SK-N-SH treated with all-trans-retinoic acid at 6 μM for 48 hours (cell line): ENCODE results near the gene BBOF1.
A peak's percentile ranks its signal among the peaks of the same experiment; 100 is the strongest.

ENCODE experiments used
- ATAC-seq: fragments of 200-7000 bp; cut with Tn5 transposase; 3 replicates; pipeline ENCODE4 v1.9.1; 2020; ENCODE audit warnings: mild to moderate bottlenecking, moderate library complexity
- BACH2 ChIP-seq: fragments of 250-450 bp; sonication (Bioruptor Pico); IDR thresholded peaks from 2 replicates; pipeline ENCODE4 v1.9.0; 2021; ENCODE audit warnings: mild to moderate bottlenecking, borderline replicate concordance
- CREB5 ChIP-seq: fragments of 250-450 bp; sonication (Bioruptor Pico); IDR thresholded peaks from 2 replicates; pipeline ENCODE4 v1.5.1; 2020; ENCODE audit warnings: low read depth, mild to moderate bottlenecking, moderate library complexity
- CSDC2 ChIP-seq: fragments of 250-450 bp; sonication (Bioruptor Pico); IDR thresholded peaks from 2 replicates; pipeline ENCODE4 v1.5.0; 2020; ENCODE audit warnings: mild to moderate bottlenecking, moderate library complexity
- CSRNP3 ChIP-seq: fragments of 250-450 bp; sonication (Bioruptor Pico); IDR thresholded peaks from 2 replicates; pipeline ENCODE4 v1.5.1; 2021; ENCODE audit warnings: mild to moderate bottlenecking, moderate library complexity
- ESRRG ChIP-seq: fragments of 250-450 bp; sonication (Bioruptor Pico); IDR thresholded peaks from 2 replicates; pipeline ENCODE4 v1.6.1; 2021; ENCODE audit warnings: mild to moderate bottlenecking
- GLIS3 ChIP-seq: fragments of 250-450 bp; sonication (Bioruptor Pico); IDR thresholded peaks from 2 replicates; pipeline ENCODE4 v1.5.0; 2020; ENCODE audit warnings: mild to moderate bottlenecking, moderate library complexity
- ISL1 ChIP-seq: fragments of 250-450 bp; sonication (Bioruptor Pico); IDR thresholded peaks from 2 replicates; pipeline ENCODE4 v2.1.2; 2022; ENCODE audit warnings: mild to moderate bottlenecking, moderate library complexity
- OSR1 ChIP-seq: fragments of 250-450 bp; sonication (Bioruptor Pico); IDR thresholded peaks from 2 replicates; pipeline ENCODE4 v1.8.0; 2022; ENCODE audit warnings: moderate library complexity, mild to moderate bottlenecking, inconsistent platforms
- PATZ1 ChIP-seq: fragments of 250-450 bp; sonication (Bioruptor Pico); IDR thresholded peaks from 2 replicates; pipeline ENCODE4 v1.8.0; 2020; ENCODE audit warnings: mild to moderate bottlenecking, moderate library complexity, borderline replicate concordance
- POU6F1 ChIP-seq: fragments of 250-450 bp; sonication (Bioruptor Pico); IDR thresholded peaks from 2 replicates; pipeline ENCODE4 v1.8.0; 2021; ENCODE audit warnings: low read depth, mild to moderate bottlenecking, moderate library complexity, borderline replicate concordance
- PPARA ChIP-seq: fragments of 250-450 bp; sonication (Bioruptor Pico); IDR thresholded peaks from 2 replicates; pipeline ENCODE4 v1.5.0; 2020; ENCODE audit warnings: mild to moderate bottlenecking, borderline replicate concordance
- RARB ChIP-seq: fragments of 250-450 bp; sonication (Bioruptor Pico); IDR thresholded peaks from 2 replicates; pipeline ENCODE4 v1.8.0; 2021; ENCODE audit warnings: mild to moderate bottlenecking, moderate library complexity
- SNAI2 ChIP-seq: fragments of 250-450 bp; sonication (Bioruptor Pico); IDR thresholded peaks from 2 replicates; pipeline ENCODE4 v1.5.0; 2020; ENCODE audit warnings: mild to moderate bottlenecking, moderate library complexity
- TCF4 ChIP-seq: fragments of 250-450 bp; sonication (Bioruptor Pico); IDR thresholded peaks from 2 replicates; pipeline ENCODE4 v1.8.0; 2021; ENCODE audit warnings: mild to moderate bottlenecking, moderate library complexity, borderline replicate concordance
- TOX ChIP-seq: fragments of 250-450 bp; sonication (Bioruptor Pico); IDR thresholded peaks from 2 replicates; pipeline ENCODE4 v1.8.0; 2021; ENCODE audit warnings: mild to moderate bottlenecking, moderate library complexity, borderline replicate concordance
- TSHZ2 ChIP-seq: fragments of 250-450 bp; sonication (Bioruptor Pico); IDR thresholded peaks from 2 replicates; pipeline ENCODE4 v1.5.0; 2020; ENCODE audit warnings: mild to moderate bottlenecking, moderate library complexity
- ZC3H10 ChIP-seq: fragments of 250-450 bp; sonication (Bioruptor Pico); IDR thresholded peaks from 2 replicates; pipeline ENCODE4 v1.5.1; 2021; ENCODE audit warnings: mild to moderate bottlenecking, moderate library complexity
- ZFP3 ChIP-seq: fragments of 250-450 bp; sonication (Bioruptor Pico); IDR thresholded peaks from 2 replicates; pipeline ENCODE4 v1.5.0; 2020; ENCODE audit warnings: mild to moderate bottlenecking, moderate library complexity
- ZFP30 ChIP-seq: fragments of 450-650 bp; formaldehyde crosslinking; IDR thresholded peaks from 2 replicates; pipeline ENCODE4 v1.5.0; 2022; ENCODE audit warnings: mild to moderate bottlenecking, moderate library complexity
- ZNF565 ChIP-seq: fragments of 450-650 bp; formaldehyde crosslinking; conservative IDR thresholded peaks from 2 replicates; pipeline ENCODE4 v1.5.0; 2020; ENCODE audit warnings: low read depth, mild to moderate bottlenecking, moderate library complexity
- ZNF70 ChIP-seq: fragments of 450-650 bp; formaldehyde crosslinking; IDR thresholded peaks from 2 replicates; pipeline ENCODE4 v1.5.0; 2020; ENCODE audit warnings: mild to moderate bottlenecking, moderate library complexity
- ZNF8 ChIP-seq: fragments of 450-650 bp; formaldehyde crosslinking; IDR thresholded peaks from 2 replicates; pipeline ENCODE4 v1.5.0; 2020; ENCODE audit warnings: mild to moderate bottlenecking, moderate library complexity

Gene BBOF1

GRCh38 chr14:74015963-74016362 lies 3.2 kb upstream of the BBOF1 start:
- TF ChIP-seq ZFP30 (no peak), TOX (no peak), POU6F1 (CRISPR knock-in tag) (no peak), RARB (CRISPR knock-in tag) (no peak), ESRRG (CRISPR knock-in tag) (no peak), CSDC2 (CRISPR knock-in tag) (no peak), ISL1 (no peak), GLIS3 (CRISPR knock-in tag) (no peak), TCF4 (CRISPR knock-in tag) (no peak), ZNF565 (no peak), OSR1 (CRISPR knock-in tag) (no peak), CREB5 (CRISPR knock-in tag) (no peak), CSRNP3 (CRISPR knock-in tag) (no peak), ZNF8 (CRISPR knock-in tag) (no peak), SNAI2 (CRISPR knock-in tag) (no peak), BACH2 (no peak), ZNF70 (CRISPR knock-in tag) (no peak), ZC3H10 (CRISPR knock-in tag) (no peak), PPARA (no peak)
- ATAC-seq, result no peak

GRCh38 chr14:74018174-74018585 lies 969 bp upstream of the BBOF1 start:
- TF ChIP-seq TOX (no peak), PPARA (no peak), ZNF70 (CRISPR knock-in tag) (no peak), RARB (CRISPR knock-in tag) (no peak), ZNF565 (no peak), ZFP3 (CRISPR knock-in tag) (no peak), ZFP30 (no peak), ZC3H10 (CRISPR knock-in tag) (no peak), CSDC2 (CRISPR knock-in tag) (no peak), TCF4 (CRISPR knock-in tag) (no peak), TSHZ2 (CRISPR knock-in tag) (no peak), BACH2 (no peak), OSR1 (CRISPR knock-in tag) (no peak), ISL1 (no peak)
- ATAC-seq, result peak; percentile 62

- TF ChIP-seq ISL1 (no peak), ZC3H10 (CRISPR knock-in tag) (no peak), GLIS3 (CRISPR knock-in tag) (no peak), BACH2 (no peak), ZNF70 (CRISPR knock-in tag) (no peak), RARB (CRISPR knock-in tag) (no peak), TCF4 (CRISPR knock-in tag) (no peak), PATZ1 (CRISPR knock-in tag) (no peak), CREB5 (CRISPR knock-in tag) (no peak), OSR1 (CRISPR knock-in tag) (no peak), POU6F1 (CRISPR knock-in tag) (no peak), ESRRG (CRISPR knock-in tag) (no peak), ZFP30 (no peak), ZNF565 (no peak), ZFP3 (CRISPR knock-in tag) (no peak), PPARA (no peak)
- ATAC-seq, result peak; percentile 22
Measured at GRCh38 chr14:74019408-74020137, 424 bp downstream of the BBOF1 start.
